ENCODE results near the gene CPN2. TPM values are rescaled to one million over a fixed set of nuclear protein-coding genes. Genes with fewer than 3 reads are reported as not detected.

CPN2 gene
- total RNA-seq, 3 donors from 2014 or later (not counting 1 experiment from before 2014, with no cell fraction given): not detected

GRCh38 chr3:194382892-194383223, 31.7 kb upstream of the CPN2 start:
- no peaks in the 10 kb centered on the region for H3K9me3 Mint-ChIP-seq
- Histone ChIP-seq H3K4me3 (ENCODE audit: low read length) (no peak overlapping the region), H3K9me3 (ENCODE audit: control insufficient read depth, insufficient read depth, low read length) (no peaks in the 10 kb centered on the region), H3K36me3 (ENCODE audit: control insufficient read depth, insufficient read depth, low read length) (no peaks in the 10 kb centered on the region), H3K4me1 (ENCODE audit: control insufficient read depth, insufficient read depth, low read length) (no peaks in the 10 kb centered on the region), H3K27ac (ENCODE audit: low read length) (no peak overlapping the region), H3K27me3 (ENCODE audit: control insufficient read depth, insufficient read depth, low read length) (no peaks in the 10 kb centered on the region)
- peaks cover 19 to 26% of the 10 kb centered on the region in 2 donors for H3K27me3 Mint-ChIP-seq (ENCODE audit: low read depth in 2 of 2)
- no peak for DNase-seq
- H3K4me3 Mint-ChIP-seq: no peak overlapping the region
- ATAC-seq: no peak
- WGBS (ENCODE audit: insufficient coverage): 76% methylated on average over 9 of the region's 9 CpGs
- no peaks in the 10 kb centered on the region for H3K4me1 Mint-ChIP-seq
- no peak for TF ChIP-seq CTCF (IDR thresholded peaks at IDR 0.05)
- H3K36me3 Mint-ChIP-seq: no peaks in the 10 kb centered on the region
- intact Hi-C loops (cut with micrococcal nuclease): no loop called here
- H3K27ac Mint-ChIP-seq: no peak overlapping the region

DNA sequence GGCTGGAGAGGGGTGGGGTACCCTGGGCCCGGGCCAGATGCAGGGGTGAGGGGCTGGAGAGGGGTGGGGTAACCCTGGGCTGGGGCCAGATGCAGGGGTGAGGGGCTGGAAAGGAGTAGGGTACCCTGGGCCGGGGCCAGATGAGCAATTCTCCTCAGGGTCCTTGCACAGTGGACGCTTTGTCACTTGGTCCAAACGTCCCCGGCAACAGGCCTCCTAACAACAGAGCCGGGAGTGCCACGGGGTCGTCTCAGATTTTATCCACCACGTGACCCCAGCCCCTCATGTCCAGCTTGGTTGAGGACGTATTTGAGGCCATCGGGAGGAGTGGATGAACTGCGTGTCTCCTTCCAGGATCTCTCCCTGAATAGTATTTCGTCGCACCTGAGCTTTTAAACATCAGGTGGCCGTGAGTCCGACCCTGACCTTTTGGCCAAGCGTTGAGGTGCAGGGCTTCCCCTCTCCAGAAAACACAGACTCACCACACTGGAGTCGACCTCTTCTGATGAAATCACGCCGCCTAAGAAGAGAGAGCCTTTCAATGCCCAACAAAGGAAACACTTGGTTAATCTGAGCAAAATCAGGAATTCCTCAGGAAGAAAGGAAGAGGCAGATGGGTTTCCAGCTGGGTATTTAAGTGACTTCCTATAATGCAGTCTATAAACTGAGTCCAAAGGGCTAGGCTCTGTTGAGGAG, 31.2 kb upstream of the CPN2 start:
- Mint-ChIP-seq H3K27ac (no peak overlapping the region), H3K9me3 (no peaks in the 10 kb centered on the region), H3K36me3 (no peaks in the 10 kb centered on the region), H3K4me3 (no peak overlapping the region), H3K4me1 (no peaks in the 10 kb centered on the region), H3K27me3 (ENCODE audit: low read depth in 2 of 2) (peaks cover 16 to 26% of the 10 kb centered on the region in 2 donors)
- no peak overlapping the region for H3K4me3 ChIP-seq (ENCODE audit: low read length)
- TF ChIP-seq CTCF (IDR thresholded peaks at IDR 0.05): no peak
- H3K27me3 ChIP-seq (ENCODE audit: control insufficient read depth, insufficient read depth, low read length): no peaks in the 10 kb centered on the region
- H3K9me3 ChIP-seq (ENCODE audit: control insufficient read depth, insufficient read depth, low read length): no peaks in the 10 kb centered on the region
- intact Hi-C loops (cut with micrococcal nuclease): no loop called here
- no peak for DNase-seq
- WGBS (ENCODE audit: insufficient coverage): 82% methylated on average over 20 of the region's 20 CpGs
- H3K27ac ChIP-seq (ENCODE audit: low read length): no peak overlapping the region
- no peaks in the 10 kb centered on the region for H3K36me3 ChIP-seq (ENCODE audit: control insufficient read depth, insufficient read depth, low read length)
- no peaks in the 10 kb centered on the region for H3K4me1 ChIP-seq (ENCODE audit: control insufficient read depth, insufficient read depth, low read length)
- no peak for ATAC-seq

GRCh38 chr3:194381460-194381875, 30.3 kb upstream of the CPN2 start:
- no peak for ATAC-seq
- Histone ChIP-seq H3K4me1 (ENCODE audit: control insufficient read depth, insufficient read depth, low read length) (no peaks in the 10 kb centered on the region), H3K27ac (ENCODE audit: low read length) (no peak overlapping the region), H3K9me3 (ENCODE audit: control insufficient read depth, insufficient read depth, low read length) (no peaks in the 10 kb centered on the region), H3K4me3 (ENCODE audit: low read length) (no peak overlapping the region), H3K36me3 (ENCODE audit: control insufficient read depth, insufficient read depth, low read length) (no peaks in the 10 kb centered on the region), H3K27me3 (ENCODE audit: control insufficient read depth, insufficient read depth, low read length) (no peaks in the 10 kb centered on the region)
- H3K27ac Mint-ChIP-seq: no peak overlapping the region
- no peaks in the 10 kb centered on the region for H3K4me1 Mint-ChIP-seq
- WGBS (ENCODE audit: insufficient coverage): 78% methylated on average over 17 of the region's 17 CpGs
- peaks cover 16 to 26% of the 10 kb centered on the region in 2 donors for H3K27me3 Mint-ChIP-seq (ENCODE audit: low read depth in 2 of 2)
- no peaks in the 10 kb centered on the region for H3K36me3 Mint-ChIP-seq
- H3K9me3 Mint-ChIP-seq: no peaks in the 10 kb centered on the region
- intact Hi-C loops (cut with micrococcal nuclease): no loop called here
- H3K4me3 Mint-ChIP-seq: no peak overlapping the region
- DNase-seq: no peak
- no peak for TF ChIP-seq CTCF (IDR thresholded peaks at IDR 0.05)

GRCh38 chr3:194380326-194380725, 29.2 kb upstream of the CPN2 start:
- Mint-ChIP-seq H3K36me3 (no peaks in the 10 kb centered on the region), H3K9me3 (no peaks in the 10 kb centered on the region), H3K27ac (no peak overlapping the region), H3K27me3 (ENCODE audit: low read depth in 2 of 2) (peaks cover 16 to 26% of the 10 kb centered on the region in 2 donors), H3K4me1 (no peaks in the 10 kb centered on the region), H3K4me3 (no peak overlapping the region)
- whole genome bisulfite sequencing (ENCODE audit: insufficient coverage): 85% methylated on average over 7 of the region's 7 CpGs
- DNase-seq: no peak
- Histone ChIP-seq H3K36me3 (ENCODE audit: control insufficient read depth, insufficient read depth, low read length) (no peaks in the 10 kb centered on the region), H3K27ac (ENCODE audit: low read length) (no peak overlapping the region), H3K4me1 (ENCODE audit: control insufficient read depth, insufficient read depth, low read length) (no peaks in the 10 kb centered on the region), H3K4me3 (ENCODE audit: low read length) (no peak overlapping the region), H3K9me3 (ENCODE audit: control insufficient read depth, insufficient read depth, low read length) (no peaks in the 10 kb centered on the region), H3K27me3 (ENCODE audit: control insufficient read depth, insufficient read depth, low read length) (no peaks in the 10 kb centered on the region)
- intact Hi-C loops (cut with micrococcal nuclease): no loop called here
- no peak for TF ChIP-seq CTCF (IDR thresholded peaks at IDR 0.05)
- no peak for ATAC-seq
